A673 (cell line): Measurements from ENCODE around the gene FICD. TPM values are rescaled to one million over a fixed set of nuclear protein-coding genes. Genes with fewer than 3 reads are reported as not detected.

Experiments
- BruUV-seq: library from RNA; stranded (reverse); fragments of 400-500 nt; replicated peaks from 2 replicates; lab custom pipeline; 2021; lab: Mats Ljungman, UMichigan
- CTCF ChIA-PET: fragments of 300-600 bp; sonication (Branson Sonifier 250); formaldehyde crosslinking; loops from one replicate; lab custom pipeline; 2022; ENCODE audit warnings: antibody characterized with exemption; lab: Charles Lee
- POLR2A ChIA-PET: fragments of 300-600 bp; sonication (Branson Sonifier 250); formaldehyde crosslinking; loops from one replicate; lab custom pipeline; 2022; ENCODE audit warnings: antibody characterized with exemption; ENCODE audit not compliant: low non-redundant PET; lab: Charles Lee
- DNase-seq: peaks from one replicate; pipeline ENCODE4 v3.0.0-alpha.2; 2015; ENCODE audit warnings: low spot score
- H3K27ac ChIP-seq: fragments of 200-600 bp; sonication (generic); 2 replicates; pipeline ENCODE4 v1.5.1; 2016; ENCODE audit warnings: mixed run types, low read depth, mild to moderate bottlenecking, mixed read lengths, antibody characterized with exemption, low read length; ENCODE audit not compliant: poor library complexity, severe bottlenecking
- H3K27me3 ChIP-seq: fragments of 200-600 bp; sonication (generic); replicated peaks from 2 replicates; pipeline ENCODE4 v1.6.1; 2017; ENCODE audit warnings: mixed run types, low read depth, mild to moderate bottlenecking, mixed read lengths, antibody characterized with exemption, low read length; ENCODE audit not compliant: insufficient read depth, poor library complexity
- H3K36me3 ChIP-seq: fragments of 200-600 bp; sonication (generic); 2 replicates; pipeline ENCODE4 v1.6.1; 2016; ENCODE audit warnings: mixed run types, mild to moderate bottlenecking, mixed read lengths, antibody characterized with exemption, low read length; ENCODE audit not compliant: insufficient read depth, poor library complexity, severe bottlenecking
- H3K4me1 ChIP-seq: fragments of 200-600 bp; sonication (generic); 2 replicates; pipeline ENCODE4 v1.6.1; 2017; ENCODE audit warnings: mixed run types, mild to moderate bottlenecking, mixed read lengths, antibody characterized with exemption, low read length; ENCODE audit not compliant: insufficient read depth, poor library complexity, severe bottlenecking
- H3K4me3 ChIP-seq: fragments of 200-600 bp; sonication (generic); 2 replicates; pipeline ENCODE4 v1.5.1; 2016; ENCODE audit warnings: low read depth, mixed run types, mild to moderate bottlenecking, mixed read lengths, low read length; ENCODE audit not compliant: poor library complexity, severe bottlenecking
- H3K9me3 ChIP-seq: fragments of 200-600 bp; sonication (generic); 2 replicates; pipeline ENCODE4 v1.6.1; 2016; ENCODE audit warnings: mixed run types, low read depth, mild to moderate bottlenecking, mixed read lengths, antibody characterized with exemption, low read length; ENCODE audit not compliant: poor library complexity, severe bottlenecking
- EZH2 ChIP-seq: fragments of 200-600 bp; sonication (generic); IDR thresholded peaks from 2 replicates; pipeline ENCODE4 v1.6.1; 2017; ENCODE audit warnings: borderline replicate concordance, low read depth, mild to moderate bottlenecking, mixed read lengths, antibody characterized with exemption, low read length; ENCODE audit not compliant: poor library complexity, severe bottlenecking
- intact Hi-C: fragments of 100-400 bp; cut with micrococcal nuclease; formaldehyde crosslinking; loops from one replicate; pipeline ENCODE4 v1.10.0; 2022; ENCODE audit not compliant: unreplicated experiment
- total RNA-seq: library from RNA; stranded (reverse); gene quantifications from 2 replicates; pipeline ENCODE4 v1.2.3, GENCODE V29; 2021
- TF ChIP-seq, protein P1 (sequence below): fragments of 300-800, 200-600 bp; sonication (generic); conservative IDR thresholded peaks from 2 replicates; pipeline ENCODE4 v1.5.1; 2017; ENCODE audit warnings: low read depth, mild to moderate bottlenecking, antibody characterized with exemption, low read length, moderate library complexity, mixed read lengths

FICD gene
- total RNA-seq, 1 experiment from 2014 or later = 3.6 TPM

DNA sequence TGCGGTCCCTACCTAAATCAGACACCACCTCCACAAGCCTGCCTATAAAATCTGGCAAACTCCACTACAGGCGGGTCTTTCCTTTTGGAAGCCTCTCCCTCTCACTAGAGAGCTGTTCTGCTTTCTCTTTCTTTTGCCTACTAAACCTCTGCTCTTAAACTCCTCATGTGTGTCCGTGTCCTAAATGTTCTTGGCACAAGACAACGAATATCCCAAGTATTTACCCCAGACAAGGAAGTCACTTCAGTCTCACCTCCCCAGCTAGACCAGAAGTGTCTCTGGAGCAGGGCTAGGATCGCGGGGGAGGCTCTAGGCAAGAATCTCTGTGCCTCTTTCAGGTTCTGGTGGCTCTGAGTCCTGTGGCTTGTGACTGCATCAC, 37.2 kb upstream of the FICD start:
- H3K27me3 ChIP-seq = peaks cover 17% of the 10 kb centered on the region
- DNase-seq = no peak
- ChIA-PET POLR2A (no interaction called here), CTCF (interaction anchor here (0.5 kb wide), 1 partner anchor 17 kb away, joined by 3 read pairs; no protein-coding TSS in a partner anchor)
- no peaks in the 10 kb centered on the region for H3K9me3 ChIP-seq
- no peak overlapping the region for H3K27ac ChIP-seq
- no peak for TF ChIP-seq EZH2
- no peak overlapping the region for H3K4me3 ChIP-seq
- intact Hi-C loops = no loop called here
- no TSS peak for BruUV-seq
- no peaks in the 10 kb centered on the region for H3K4me1 ChIP-seq
- H3K36me3 ChIP-seq = no peaks in the 10 kb centered on the region

- Histone ChIP-seq H3K9me3 (no peaks in the 10 kb centered on the region), H3K27ac (no peak overlapping the region), H3K4me3 (no peak overlapping the region), H3K36me3 (no peaks in the 10 kb centered on the region), H3K4me1 (no peaks in the 10 kb centered on the region), H3K27me3 (peaks cover 14% of the 10 kb centered on the region)
- peak; percentile 39 for DNase-seq
- TF ChIP-seq EZH2 = no peak
- TF ChIP-seq, protein P1, sequence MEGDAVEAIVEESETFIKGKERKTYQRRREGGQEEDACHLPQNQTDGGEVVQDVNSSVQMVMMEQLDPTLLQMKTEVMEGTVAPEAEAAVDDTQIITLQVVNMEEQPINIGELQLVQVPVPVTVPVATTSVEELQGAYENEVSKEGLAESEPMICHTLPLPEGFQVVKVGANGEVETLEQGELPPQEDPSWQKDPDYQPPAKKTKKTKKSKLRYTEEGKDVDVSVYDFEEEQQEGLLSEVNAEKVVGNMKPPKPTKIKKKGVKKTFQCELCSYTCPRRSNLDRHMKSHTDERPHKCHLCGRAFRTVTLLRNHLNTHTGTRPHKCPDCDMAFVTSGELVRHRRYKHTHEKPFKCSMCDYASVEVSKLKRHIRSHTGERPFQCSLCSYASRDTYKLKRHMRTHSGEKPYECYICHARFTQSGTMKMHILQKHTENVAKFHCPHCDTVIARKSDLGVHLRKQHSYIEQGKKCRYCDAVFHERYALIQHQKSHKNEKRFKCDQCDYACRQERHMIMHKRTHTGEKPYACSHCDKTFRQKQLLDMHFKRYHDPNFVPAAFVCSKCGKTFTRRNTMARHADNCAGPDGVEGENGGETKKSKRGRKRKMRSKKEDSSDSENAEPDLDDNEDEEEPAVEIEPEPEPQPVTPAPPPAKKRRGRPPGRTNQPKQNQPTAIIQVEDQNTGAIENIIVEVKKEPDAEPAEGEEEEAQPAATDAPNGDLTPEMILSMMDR = no peak
- BruUV-seq = no TSS peak
- intact Hi-C loops = no loop called here
- POLR2A ChIA-PET = no interaction called here
- CTCF ChIA-PET = interaction anchor here (0.5 kb wide), 1 partner anchor 18 kb away, joined by 3 read pairs; no protein-coding TSS in a partner anchor
These were observed 36.4 kb upstream of the FICD start for GRCh38 chr12:108478611-108479206.

DNA sequence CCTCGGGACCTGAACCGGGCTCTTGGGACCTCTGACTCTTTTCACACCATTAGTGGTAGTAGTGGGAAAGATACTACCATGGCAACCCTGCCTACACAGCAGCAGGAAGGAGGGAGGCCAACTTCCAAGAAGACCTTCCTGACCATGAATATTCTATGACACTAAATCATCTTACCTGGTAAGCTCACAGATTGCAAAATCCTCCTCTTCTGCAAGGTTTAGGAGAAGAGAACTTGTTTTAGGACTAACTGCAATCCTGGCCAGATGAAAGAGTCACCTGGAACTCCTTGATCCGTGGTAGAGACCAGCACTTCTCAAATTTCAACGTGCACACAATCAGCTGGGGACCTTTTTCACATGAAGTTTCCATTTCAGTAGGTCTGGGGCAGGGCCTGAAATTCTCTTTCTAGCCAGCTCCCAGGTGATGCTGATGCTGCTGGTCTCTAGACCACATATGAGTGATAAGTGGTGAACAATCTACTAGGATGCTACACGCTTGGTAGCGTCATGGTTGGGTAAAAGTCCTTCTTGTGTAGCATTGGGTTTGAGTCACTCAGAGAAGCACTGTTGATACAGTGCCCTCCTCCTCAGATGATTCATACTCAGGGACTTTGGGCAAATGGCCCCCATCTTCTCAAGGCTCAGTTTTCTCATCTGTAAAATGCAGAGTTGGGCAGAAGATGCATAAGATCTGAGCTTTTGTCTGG, 35.6 kb upstream of the FICD start:
- H3K27me3 ChIP-seq = peaks cover 6% of the 10 kb centered on the region
- intact Hi-C loops = no loop called here
- no peaks in the 10 kb centered on the region for H3K36me3 ChIP-seq
- ChIA-PET CTCF (no interaction called here), POLR2A (no interaction called here)
- BruUV-seq = no TSS peak
- DNase-seq = no peak
- no peaks in the 10 kb centered on the region for H3K9me3 ChIP-seq
- no peak overlapping the region for H3K4me3 ChIP-seq
- no peak overlapping the region for H3K27ac ChIP-seq
- H3K4me1 ChIP-seq = no peaks in the 10 kb centered on the region
- TF ChIP-seq, protein P1 = no peak
- TF ChIP-seq EZH2 = no peak
